GM18861 (cell line): Measurements from ENCODE around the gene TTC24.
A peak's percentile ranks its signal among the peaks of the same experiment; 100 is the strongest.
"Not testable (repeated sequence)": the region's sequence is repeated elsewhere in the genome, so short reads cannot be mapped to it uniquely, and the experiment has no call there.

Experiments
- ATAC-seq: cut with Tn5 transposase; IDR thresholded peaks from one replicate; pipeline ENCODE4 v1.9.1; 2021; ENCODE audit not compliant: unreplicated experiment

Gene TTC24

GRCh38 chr1:156586323-156586722 is 6.8 kb downstream of the TTC24 start:
- no peak for ATAC-seq

GRCh38 chr1:156586892-156587477 is 7.5 kb downstream of the TTC24 start:
- no peak for ATAC-seq

GRCh38 chr1:156587927-156588326 is 8.4 kb downstream of the TTC24 start:
- not testable (repeated sequence) for ATAC-seq

GRCh38 chr1:156589546-156589945 is 10.0 kb downstream of the TTC24 start:
- no peak for ATAC-seq

- no peak for ATAC-seq
Observed at GRCh38 chr1:156590326-156591180, 11.0 kb downstream of the TTC24 start.

GRCh38 chr1:156591181-156591431 is 11.6 kb downstream of the TTC24 start:
- peak; percentile 17 for ATAC-seq

GRCh38 chr1:156591432-156592157 is 12.1 kb downstream of the TTC24 start, which contains the start of gene NAXE:
TSS of gene NAXE (plus strand) at chr1:156591776. CDS start at chr1:156591805, 29 bp downstream.
- ATAC-seq, result peak; percentile 68

GRCh38 chr1:156592158-156592909 is 12.8 kb downstream of the TTC24 start:
- no peak for ATAC-seq

GRCh38 chr1:156592910-156593660 is 13.6 kb downstream of the TTC24 start:
- no peak for ATAC-seq

GRCh38 chr1:156593661-156593989 is 14.1 kb downstream of the TTC24 start:
- ATAC-seq, result no peak

- ATAC-seq, result no peak
Observed at GRCh38 chr1:156594190-156594589, 14.7 kb downstream of the TTC24 start.

- no peak for ATAC-seq
Observed at GRCh38 chr1:156595016-156595415, 15.5 kb downstream of the TTC24 start.

- ATAC-seq, result no peak
Observed at GRCh38 chr1:156596426-156596825, 16.9 kb downstream of the TTC24 start.

GRCh38 chr1:156598125-156598524 is 18.6 kb downstream of the TTC24 start:
- no peak for ATAC-seq

- ATAC-seq, result no peak
Observed at GRCh38 chr1:156598731-156599432, 19.4 kb downstream of the TTC24 start.

GRCh38 chr1:156599811-156600210 is 20.3 kb downstream of the TTC24 start:
- no peak for ATAC-seq

- no peak for ATAC-seq
Observed at GRCh38 chr1:156600733-156601121, 21.2 kb downstream of the TTC24 start.

GRCh38 chr1:156601122-156601830 is 21.8 kb downstream of the TTC24 start, which contains the start of gene GPATCH4:
TSS of gene GPATCH4 (minus strand) at chr1:156601479.
- ATAC-seq, result peak; percentile 47

GRCh38 chr1:156601892-156602291 is 22.4 kb downstream of the TTC24 start:
- ATAC-seq, result peak; percentile 15
